Heart right ventricle (tissue), 16 donors: Measurements from ENCODE around the gene PDLIM5. TPM values are rescaled to one million over a fixed set of nuclear protein-coding genes. Genes with fewer than 3 reads are reported as not detected.
"Not testable (repeated sequence)": the region's sequence is repeated elsewhere in the genome, so short reads cannot be mapped to it uniquely, and the experiment has no call there.

Experiments used
- ATAC-seq, 8 donors: fragments of 200-7000 bp; cut with Tn5 transposase; one replicate each; pipeline ENCODE4 v1.9.1; 2020; ENCODE audit warnings: mild to moderate bottlenecking in 8 of 8, moderate library complexity in 8 of 8, moderate number of reproducible peaks in 1 of 8
- DNase-seq, 2 donors: peaks; one replicate each; pipeline ENCODE4 v3.0.0-alpha.2; 2020
- H3K27ac ChIP-seq, 10 donors: fragments of 200-600 bp; sonication (generic) in 2 of 10; one replicate each; pipeline versions ENCODE4 v1.5.0 to v1.8.0; 2020 to 2022; ENCODE audit warnings: mild to moderate bottlenecking in 3 of 10
- H3K27me3 ChIP-seq, 7 donors: fragments of 200-600 bp; one replicate each; pipeline ENCODE4 v1.8.0; 2021 to 2022; ENCODE audit warnings: mild to moderate bottlenecking in 2 of 7
- H3K36me3 ChIP-seq, 9 donors: fragments of 200-600 bp; sonication (generic) in 1 of 9; one replicate each; pipeline versions ENCODE4 v1.5.0 to v1.8.0; 2020 to 2022; ENCODE audit warnings: mild to moderate bottlenecking in 2 of 9
- H3K4me1 ChIP-seq, 9 donors: fragments of 200-600 bp; sonication (generic) in 1 of 9; one replicate each; pipeline versions ENCODE4 v1.5.0 to v1.8.0; 2020 to 2022; ENCODE audit warnings: mild to moderate bottlenecking in 4 of 9
- H3K4me3 ChIP-seq, 10 donors: fragments of 200-600 bp; sonication (generic) in 2 of 10; one replicate each; pipeline versions ENCODE4 v1.5.0 to v1.8.0; 2020 to 2022; ENCODE audit warnings: mild to moderate bottlenecking in 7 of 10, moderate library complexity in 2 of 10
- H3K9me3 ChIP-seq, 11 donors: fragments of 200-600 bp in 10 of 11; sonication (generic) in 2 of 11; one replicate each; pipeline versions ENCODE4 v1.5.0 to v1.8.0; 2013 to 2022; ENCODE audit warnings: mild to moderate bottlenecking in 2 of 11, control low read depth in 1 of 11, moderate library complexity in 1 of 11
- CTCF ChIP-seq, 9 donors: fragments of 200-600 bp; sonication (generic) in 2 of 9; IDR thresholded peaks; one replicate each; pipeline versions ENCODE4 v1.5.0 to v1.8.0; 2021 to 2022; ENCODE audit warnings: antibody characterized with exemption in 9 of 9, mild to moderate bottlenecking in 5 of 9, moderate library complexity in 1 of 9
- WGBS, 2 donors: extraction: QIAGEN DNeasy Blood & Tissue Kit; methylation state at CpG; one replicate each; pipeline ENCODE4 v1.1.7; 2013; ENCODE audit warnings: inconsistent platforms in 1 of 2; 5-methylcytosine and 5-hydroxymethylcytosine counted together
- intact Hi-C, 10 donors: fragments of 100-400 bp; cut with DNase I; formaldehyde crosslinking; loops; one replicate each; pipeline versions ENCODE4 v1.11.1 to v1.14.2; 2022
- polyA plus RNA-seq, 2 donors: library from polyadenylated mRNA; stranded (reverse); fragments of 200-250 nt; gene quantifications; one replicate each; pipeline ENCODE4 v1.2.3, GENCODE V29; 2013
- total RNA-seq, 10 donors: library from RNA; stranded (reverse); fragmentation: NEBNext Ultra II Directional in 3 of 10; extraction: Animal tissue kit (Norgen Biotek cat#: 25700) in 3 of 10; gene quantifications; one replicate each; pipeline versions ENCODE4 v1.2.1 to v1.2.4, GENCODE V29; 2021 to 2023
- donor health status: Arrhythmogenic right ventricular cardiomyopathy.
- donor health status: ischemic (EF 13 %, LVEDD 7.1; RV severe dilation, severe dysfunction).
- donor health status: healthy with polysubstance abuse.
- donor health status: DM: no; HTN: yes; CAD: no.
- donor health status: DM: no; HTN: no; CAD: no.
- donor health status: ischemic (EF 25% LVEDD 6.9; RV normal size, moderate dysfunction).
- donor health status: ischemic (EF 25% LVEDD 5.7; RV mildly dilated, moderate dysfunction).
- donor health status: healthy.
- donor health status: DM: yes; HTN: yes; CAD: no.
- donor health status: Ischemic cardiomyopathy.
- donor health status: ischemic (EF 35%, LVEDD 5.7; RV mildly dilated, moderate dysfunction).
- donor health status: nonischemic (EF 11% LVEDD 7.7; RV severe dilation, severe dysfunction).
- donor health status: DM: yes; HTN: yes; CAD: no.
- donor health status: PGD.
- donor health status: ischemic (EF 29% LVEDD 5.4; RV normal size, mild dysfunction).
- donor health status: nonischemic (EF 23%, LVEDD 6.1; RV moderate dilation, normal function).

Gene PDLIM5
- total and polyA plus RNA-seq, 12 donors = 221 to 1,549 (median 1,269) TPM

- WGBS, 2 donors = 89 to 96% methylated on average over 1 of the region's 1 CpG
- DNase-seq (no peak), ATAC-seq (no peak)
- Histone ChIP-seq H3K27me3 (no peaks in the 10 kb centered on the region), H3K27ac (peak overlapping the region; percentile 10 to 90 (median 82)), H3K4me3 (no peak overlapping the region), H3K36me3 (peaks cover 0 to 22% (median 0%) of the 10 kb centered on the region in 9 donors), H3K4me1 (peaks cover 9 to 73% (median 47%) of the 10 kb centered on the region in 9 donors), H3K9me3 (no peaks in the 10 kb centered on the region)
- intact Hi-C loops = no loop called here
- TF ChIP-seq CTCF (IDR thresholded peaks at IDR 0.05) = no peak
Observed at GRCh38 chr4:94550851-94551250, 99.1 kb downstream of the PDLIM5 start.

GRCh38 chr4:94551643-94552564 lies 100.2 kb downstream of the PDLIM5 start:
- Histone ChIP-seq H3K4me3 (no peak overlapping the region), H3K4me1 (peaks cover 9 to 64% (median 47%) of the 10 kb centered on the region in 9 donors), H3K36me3 (peaks cover 0 to 22% (median 0%) of the 10 kb centered on the region in 9 donors), H3K27ac (peak overlapping the region in 9 of 10 donors; percentile 2 to 90 (median 85)), H3K9me3 (peaks cover 0 to under 1% (median 0%) of the 10 kb centered on the region in 11 donors), H3K27me3 (no peaks in the 10 kb centered on the region)
- intact Hi-C loops = no loop called here
- ATAC-seq (no peak), DNase-seq (no peak)
- TF ChIP-seq CTCF (IDR thresholded peaks at IDR 0.05) = no peak
- WGBS, 2 donors = 61 to 76% methylated on average over 3 of the region's 3 CpGs

- H3K27ac ChIP-seq, intact Hi-C loops, H3K4me3 ChIP-seq, ATAC-seq, H3K27me3 ChIP-seq, H3K9me3 ChIP-seq, DNase-seq: not testable (repeated sequence)
- H3K36me3 ChIP-seq = peaks cover 0 to 18% (median 0%) of the 10 kb centered on the region in 9 donors
- H3K4me1 ChIP-seq = peaks cover 4 to 58% (median 42%) of the 10 kb centered on the region in 9 donors
- WGBS, 2 donors = 94 to 97% methylated on average over 3 of the region's 4 CpGs
Observed at GRCh38 chr4:94556047-94556446, 104.3 kb downstream of the PDLIM5 start.

- 40 to 67% methylated on average over 1 of the region's 1 CpG for WGBS, 2 donors
- DNase-seq, ATAC-seq, H3K9me3 ChIP-seq, H3K27me3 ChIP-seq, H3K4me3 ChIP-seq, intact Hi-C loops, H3K36me3 ChIP-seq: not testable (repeated sequence)
- Histone ChIP-seq H3K4me1 (peaks cover 4 to 58% (median 41%) of the 10 kb centered on the region in 9 donors), H3K27ac (peak overlapping the region in 2 of 10 donors; percentile 61 to 66)
Observed at GRCh38 chr4:94557632-94558031, 105.9 kb downstream of the PDLIM5 start.

- Histone ChIP-seq H3K4me1 (peaks cover 4 to 59% (median 47%) of the 10 kb centered on the region in 9 donors), H3K36me3 (peaks cover 0 to 7% (median 0%) of the 10 kb centered on the region in 9 donors), H3K9me3 (peaks cover 0 to 5% (median 0%) of the 10 kb centered on the region in 11 donors), H3K27me3 (no peaks in the 10 kb centered on the region), H3K27ac (peak overlapping the region in 4 of 10 donors; percentile 61 to 76 (median 65)), H3K4me3 (no peak overlapping the region)
- DNase-seq (no peak), ATAC-seq (no peak)
- 93 to 96% methylated on average over 1 of the region's 1 CpG for WGBS, 2 donors
- TF ChIP-seq CTCF (IDR thresholded peaks at IDR 0.05) = no peak
- intact Hi-C loops = no loop called here
Observed at GRCh38 chr4:94558392-94558904, 106.7 kb downstream of the PDLIM5 start.
